Endodermal cell (in vitro differentiated cells): Measurements from ENCODE around the gene GSTA4. TPM values are rescaled to one million over a fixed set of nuclear protein-coding genes. Genes with fewer than 3 reads are reported as not detected.

Experiments
- DNase-seq: peaks from one replicate; pipeline ENCODE4 v3.0.0-alpha.2; 2017
- H3K27ac ChIP-seq: 2 replicates; pipeline ENCODE4 v1.5.1; 2013; ENCODE audit warnings: mild to moderate bottlenecking, low read depth, low read length, moderate library complexity
- H3K27me3 ChIP-seq: 2 replicates; pipeline ENCODE4 v1.6.1; 2013; ENCODE audit warnings: mild to moderate bottlenecking, low read length, moderate library complexity; ENCODE audit not compliant: insufficient read depth, control insufficient read depth, poor library complexity, severe bottlenecking
- H3K36me3 ChIP-seq: 2 replicates; pipeline ENCODE4 v1.7.0; 2013; ENCODE audit warnings: mild to moderate bottlenecking, low read length, moderate library complexity; ENCODE audit not compliant: control insufficient read depth, insufficient read depth
- H3K4me1 ChIP-seq: one replicate; pipeline ENCODE4 v1.7.0; 2013; ENCODE audit warnings: low read length; ENCODE audit not compliant: control insufficient read depth, insufficient read depth
- H3K4me3 ChIP-seq: 2 replicates; pipeline ENCODE4 v1.5.1; 2013; ENCODE audit warnings: mild to moderate bottlenecking, low read length, moderate library complexity
- H3K9ac ChIP-seq: 2 replicates; pipeline ENCODE4 v1.6.1; 2013; ENCODE audit warnings: mild to moderate bottlenecking, low read length, moderate library complexity; ENCODE audit not compliant: poor library complexity, severe bottlenecking; ENCODE audit errors: extremely low read depth
- H3K9me3 ChIP-seq: 2 replicates; pipeline ENCODE4 v1.6.1; 2013; ENCODE audit warnings: mild to moderate bottlenecking, low read length, moderate library complexity; ENCODE audit not compliant: control insufficient read depth
- H3K27ac Mint-ChIP-seq: 2 replicates; pipeline ENCODE4 v1.8.0; 2020; ENCODE audit warnings: mixed read lengths
- H3K27me3 Mint-ChIP-seq: 2 replicates; pipeline ENCODE4 v1.8.0; 2021; ENCODE audit warnings: mild to moderate bottlenecking, mixed read lengths; ENCODE audit not compliant: insufficient read depth
- H3K36me3 Mint-ChIP-seq: 2 replicates; pipeline ENCODE4 v1.8.0; 2020; ENCODE audit warnings: low read depth, mixed read lengths
- H3K4me1 Mint-ChIP-seq: 2 replicates; pipeline ENCODE4 v1.8.0; 2020; ENCODE audit warnings: mixed read lengths
- H3K4me3 Mint-ChIP-seq: 2 replicates; pipeline ENCODE4 v1.8.0; 2020; ENCODE audit warnings: mild to moderate bottlenecking, moderate library complexity, mixed read lengths
- H3K9me3 Mint-ChIP-seq: 2 replicates; pipeline ENCODE4 v1.8.0; 2020; ENCODE audit warnings: mild to moderate bottlenecking, mixed read lengths
- WGBS, 2 experiments: methylation state at CpG; one replicate each; pipeline versions ENCODE4 v1.1.5 to v1.1.7; 2013; ENCODE audit warnings: missing lambda C conversion rate in 2 of 2, mixed read lengths in 1 of 2; ENCODE audit not compliant: insufficient coverage in 1 of 2, insufficient read length in 1 of 2; 5-methylcytosine and 5-hydroxymethylcytosine counted together
- total RNA-seq, 2 donors: library from RNA; stranded (reverse); fragmentation: NEBNext Ultra II Directional in 1 of 2; extraction: Animal tissue kit (Norgen Biotek cat#: 25700) in 1 of 2; gene quantifications; 2 replicates in 1 of 2; 3 replicates in 1 of 2; pipeline ENCODE4 v1.2.1, GENCODE V29; 2021
- TF ChIP-seq, protein P1 (sequence below): fragments of 200-600 bp; sonication (generic); conservative IDR thresholded peaks from 2 replicates; pipeline ENCODE4 v1.5.0; 2021; ENCODE audit warnings: antibody characterized with exemption, mild to moderate bottlenecking

The GSTA4 gene
- total RNA-seq, 2 donors from 2014 or later = 22.0 to 36.1 TPM

DNA sequence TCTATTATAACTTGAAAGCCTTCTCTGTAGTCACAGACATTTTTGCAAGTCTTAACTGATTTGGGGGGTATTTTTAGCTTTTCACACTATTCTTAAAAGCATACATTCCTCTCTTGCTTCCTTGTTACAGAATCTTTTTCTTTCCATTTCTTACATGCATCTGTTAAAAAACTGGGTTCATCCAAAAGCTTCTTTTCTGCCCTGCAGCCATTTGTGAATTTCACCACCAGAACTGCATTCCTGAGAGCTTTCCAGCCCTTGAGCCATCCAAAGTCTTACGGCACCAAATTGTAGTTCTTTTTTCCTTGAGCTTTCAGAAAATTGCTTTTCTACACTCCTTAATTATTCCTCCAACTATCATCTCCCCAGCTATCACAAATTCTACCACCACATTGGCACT is 19.7 kb upstream of the GSTA4 start:
- Histone ChIP-seq H3K27me3 (no peaks in the 10 kb centered on the region), H3K27ac (no peak overlapping the region), H3K4me1 (peaks cover 16% of the 10 kb centered on the region), H3K9ac (no peak overlapping the region), H3K9me3 (no peaks in the 10 kb centered on the region), H3K36me3 (peaks cover 10% of the 10 kb centered on the region), H3K4me3 (no peak overlapping the region)
- no peaks in the 10 kb centered on the region for H3K27me3 Mint-ChIP-seq
- no peak overlapping the region for H3K4me3 Mint-ChIP-seq
- TF ChIP-seq, protein P1, sequence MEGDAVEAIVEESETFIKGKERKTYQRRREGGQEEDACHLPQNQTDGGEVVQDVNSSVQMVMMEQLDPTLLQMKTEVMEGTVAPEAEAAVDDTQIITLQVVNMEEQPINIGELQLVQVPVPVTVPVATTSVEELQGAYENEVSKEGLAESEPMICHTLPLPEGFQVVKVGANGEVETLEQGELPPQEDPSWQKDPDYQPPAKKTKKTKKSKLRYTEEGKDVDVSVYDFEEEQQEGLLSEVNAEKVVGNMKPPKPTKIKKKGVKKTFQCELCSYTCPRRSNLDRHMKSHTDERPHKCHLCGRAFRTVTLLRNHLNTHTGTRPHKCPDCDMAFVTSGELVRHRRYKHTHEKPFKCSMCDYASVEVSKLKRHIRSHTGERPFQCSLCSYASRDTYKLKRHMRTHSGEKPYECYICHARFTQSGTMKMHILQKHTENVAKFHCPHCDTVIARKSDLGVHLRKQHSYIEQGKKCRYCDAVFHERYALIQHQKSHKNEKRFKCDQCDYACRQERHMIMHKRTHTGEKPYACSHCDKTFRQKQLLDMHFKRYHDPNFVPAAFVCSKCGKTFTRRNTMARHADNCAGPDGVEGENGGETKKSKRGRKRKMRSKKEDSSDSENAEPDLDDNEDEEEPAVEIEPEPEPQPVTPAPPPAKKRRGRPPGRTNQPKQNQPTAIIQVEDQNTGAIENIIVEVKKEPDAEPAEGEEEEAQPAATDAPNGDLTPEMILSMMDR = no peak
- WGBS, 2 experiments = 93 to 100% methylated on average over 1 of the region's 1 CpG
- H3K9me3 Mint-ChIP-seq = no peaks in the 10 kb centered on the region
- peaks cover 11% of the 10 kb centered on the region for H3K4me1 Mint-ChIP-seq
- peaks cover 43% of the 10 kb centered on the region for H3K36me3 Mint-ChIP-seq
- H3K27ac Mint-ChIP-seq = no peak overlapping the region
- no peak for DNase-seq

DNA sequence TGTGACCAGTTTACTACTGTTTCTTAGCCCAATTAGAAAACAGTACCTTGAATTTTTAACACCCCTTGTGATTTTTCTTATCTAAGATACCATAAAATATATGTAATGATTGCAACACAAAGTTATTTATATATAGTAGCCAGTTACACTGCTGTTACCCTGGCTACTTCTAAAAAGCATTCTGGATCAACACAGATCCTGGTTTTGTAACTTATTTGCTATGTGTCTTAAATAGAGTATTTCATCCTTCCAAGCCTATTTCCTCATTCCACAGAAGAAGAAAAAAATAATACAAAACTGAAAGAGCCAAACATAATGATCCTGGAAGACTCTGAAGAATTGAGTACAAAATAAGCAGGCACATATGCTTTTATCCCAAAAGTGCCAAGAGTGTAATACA is 19.0 kb upstream of the GSTA4 start:
- H3K27ac Mint-ChIP-seq = no peak overlapping the region
- peaks cover 49% of the 10 kb centered on the region for H3K36me3 Mint-ChIP-seq
- Histone ChIP-seq H3K4me1 (peaks cover 16% of the 10 kb centered on the region), H3K27me3 (no peaks in the 10 kb centered on the region), H3K27ac (no peak overlapping the region), H3K9ac (no peak overlapping the region), H3K9me3 (no peaks in the 10 kb centered on the region), H3K4me3 (no peak overlapping the region), H3K36me3 (peaks cover 14% of the 10 kb centered on the region)
- no peak overlapping the region for H3K4me3 Mint-ChIP-seq
- TF ChIP-seq, protein P1 = no peak
- H3K27me3 Mint-ChIP-seq = no peaks in the 10 kb centered on the region
- no peak for DNase-seq
- H3K4me1 Mint-ChIP-seq = peaks cover 11% of the 10 kb centered on the region
- no peaks in the 10 kb centered on the region for H3K9me3 Mint-ChIP-seq

DNA sequence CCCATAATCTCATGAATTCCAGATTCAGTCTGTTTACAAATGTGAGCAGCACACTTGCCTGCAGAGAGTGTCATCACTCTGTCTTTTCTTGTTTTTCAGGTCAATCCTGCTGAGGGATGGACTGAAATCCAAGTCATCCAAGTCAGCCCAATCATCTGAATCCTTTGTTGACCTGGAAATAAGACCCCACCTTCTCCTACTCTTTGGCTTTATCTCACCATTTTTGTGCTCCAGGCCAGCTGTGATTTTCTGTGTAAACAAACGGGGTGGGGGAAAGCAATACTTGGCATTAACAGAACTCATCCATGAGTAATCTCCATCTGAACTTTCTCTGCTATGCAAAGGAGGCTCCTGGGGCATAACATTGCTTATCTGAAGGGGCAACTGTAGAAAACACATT is 16.9 kb upstream of the GSTA4 start:
- H3K4me1 ChIP-seq = peaks cover 16% of the 10 kb centered on the region
- peaks cover 11% of the 10 kb centered on the region for H3K4me1 Mint-ChIP-seq
- DNase-seq = no peak
- H3K9me3 Mint-ChIP-seq = no peaks in the 10 kb centered on the region
- no peak overlapping the region for H3K9ac ChIP-seq
- H3K36me3 ChIP-seq = peaks cover 19% of the 10 kb centered on the region
- H3K9me3 ChIP-seq = no peaks in the 10 kb centered on the region
- no peak overlapping the region for H3K4me3 Mint-ChIP-seq
- peaks cover 49% of the 10 kb centered on the region for H3K36me3 Mint-ChIP-seq
- H3K27ac ChIP-seq = no peak overlapping the region
- H3K4me3 ChIP-seq = no peak overlapping the region
- TF ChIP-seq, protein P1 = no peak
- H3K27me3 ChIP-seq = no peaks in the 10 kb centered on the region
- 79% methylated on average over 1 of the region's 1 CpG; no CpG with 5 or more reads in 1 of the 2 experiments for WGBS, 2 experiments
- H3K27ac Mint-ChIP-seq = no peak overlapping the region
- no peaks in the 10 kb centered on the region for H3K27me3 Mint-ChIP-seq
